Caco-2 (cell line): ENCODE measurements around the gene NUAK1. TPM values are rescaled to one million over a fixed set of nuclear protein-coding genes. Genes with fewer than 3 reads are reported as not detected.

Source experiments
- BruUV-seq: library from RNA; stranded (reverse); fragments of 400-500 nt; replicated peaks from 2 replicates; lab custom pipeline; 2021; lab: Mats Ljungman, UMichigan
- CTCF ChIA-PET: fragments of 300-600 bp; sonication (Branson Sonifier 250); formaldehyde crosslinking; loops from one replicate; lab custom pipeline; 2022; ENCODE audit warnings: antibody characterized with exemption; lab: Charles Lee
- POLR2A ChIA-PET: fragments of 300-600 bp; sonication (Branson Sonifier 250); formaldehyde crosslinking; loops from one replicate; lab custom pipeline; 2022; ENCODE audit warnings: antibody characterized with exemption; lab: Charles Lee
- DNase-seq, 2 experiments: peaks; one replicate each; pipeline versions ENCODE4 v3.0.0 to v3.0.0-alpha.2; 2020 to 2022
- H3K27me3 ChIP-seq: replicated peaks from 2 replicates; pipeline ENCODE4 v1.6.0; 2011; ENCODE audit warnings: low read length; ENCODE audit not compliant: control insufficient read depth, insufficient read depth
- H3K36me3 ChIP-seq: 2 replicates; pipeline ENCODE4 v1.5.1; 2011; ENCODE audit warnings: low read length; ENCODE audit not compliant: control insufficient read depth, insufficient read depth
- H3K4me1 ChIP-seq: fragments of 250-450 bp; sonication (Bioruptor Pico); 2 replicates; pipeline ENCODE4 v1.5.1; 2020; ENCODE audit warnings: mild to moderate bottlenecking
- H3K4me3 ChIP-seq: 2 replicates; pipeline ENCODE4 v1.5.1; 2011; ENCODE audit warnings: low read depth, mild to moderate bottlenecking, control low read depth, low read length
- H3K9me3 ChIP-seq: fragments of 250-450 bp; sonication (Bioruptor Pico); 2 replicates; pipeline ENCODE4 v1.5.1; 2020; ENCODE audit warnings: mild to moderate bottlenecking, moderate library complexity
- H3K27ac Mint-ChIP-seq: one replicate; pipeline ENCODE4 v1.8.0; 2022; ENCODE audit warnings: mixed read lengths; ENCODE audit not compliant: unreplicated experiment
- H3K27me3 Mint-ChIP-seq: one replicate; pipeline ENCODE4 v1.8.0; 2022; ENCODE audit warnings: mixed read lengths; ENCODE audit not compliant: insufficient read depth, unreplicated experiment
- H3K36me3 Mint-ChIP-seq: one replicate; pipeline ENCODE4 v1.8.0; 2022; ENCODE audit warnings: mild to moderate bottlenecking, mixed read lengths; ENCODE audit not compliant: insufficient read depth, unreplicated experiment
- H3K4me1 Mint-ChIP-seq: one replicate; pipeline ENCODE4 v1.8.0; 2022; ENCODE audit warnings: low read depth, mixed read lengths; ENCODE audit not compliant: unreplicated experiment
- H3K4me3 Mint-ChIP-seq: one replicate; pipeline ENCODE4 v1.8.0; 2022; ENCODE audit warnings: mild to moderate bottlenecking, moderate library complexity, mixed read lengths; ENCODE audit not compliant: unreplicated experiment
- H3K9me3 Mint-ChIP-seq: one replicate; pipeline ENCODE4 v1.8.0; 2022; ENCODE audit warnings: mixed read lengths; ENCODE audit not compliant: unreplicated experiment
- CTCF ChIP-seq, 2 experiments: fragments of 200-600 bp in 1 of 2; IDR thresholded peaks; 1 replicate in 1 of 2; 2 replicates in 1 of 2; pipeline versions ENCODE4 v1.5.1 to v1.8.0; 2011 to 2022; ENCODE audit warnings: antibody characterized with exemption in 1 of 2, control low read depth in 1 of 2, inconsistent platforms in 1 of 2, low read depth in 1 of 2, low read length in 1 of 2, mild to moderate bottlenecking in 1 of 2, moderate library complexity in 1 of 2; ENCODE audit not compliant: insufficient read depth in 1 of 2, severe bottlenecking in 1 of 2, unreplicated experiment in 1 of 2
- intact Hi-C: fragments of 100-400 bp; cut with micrococcal nuclease; formaldehyde crosslinking; loops from one replicate; pipeline ENCODE4 v1.10.0; 2022; ENCODE audit not compliant: unreplicated experiment
- total RNA-seq: library from RNA; stranded (reverse); gene quantifications from 2 replicates; pipeline ENCODE4 v1.2.3, GENCODE V29; 2022

NUAK1 gene
- total RNA-seq, 1 experiment from 2014 or later: 3.7 TPM

- POLR2A ChIA-PET: no interaction called here
- H3K4me1 Mint-ChIP-seq: peaks cover 25% of the 10 kb centered on the region
- no TSS peak for BruUV-seq
Observed at GRCh38 chr12:106098691-106099200, 40.0 kb downstream of the NUAK1 start.

GRCh38 chr12:106097011-106097410 is 41.7 kb downstream of the NUAK1 start:
- CTCF ChIA-PET: no interaction called here
- Mint-ChIP-seq H3K27ac (no peak overlapping the region), H3K27me3 (no peaks in the 10 kb centered on the region), H3K9me3 (no peaks in the 10 kb centered on the region), H3K4me3 (no peak overlapping the region), H3K36me3 (peaks cover 19% of the 10 kb centered on the region), H3K4me1 (peaks cover 25% of the 10 kb centered on the region)
- no peak overlapping the region for H3K4me3 ChIP-seq
- no peaks in the 10 kb centered on the region for H3K27me3 ChIP-seq
- POLR2A ChIA-PET: no interaction called here
- no peaks in the 10 kb centered on the region for H3K36me3 ChIP-seq
- peaks cover 24% of the 10 kb centered on the region for H3K4me1 ChIP-seq
- no peak for TF ChIP-seq CTCF (IDR thresholded peaks at IDR 0.05; ENCODE audit: insufficient read depth in 1 of 2, low read depth in 1 of 2, low read length in 1 of 2, severe bottlenecking in 1 of 2, unreplicated experiment in 1 of 2)
- DNase-seq: no peak
- intact Hi-C loops: no loop called here
- BruUV-seq: no TSS peak
- H3K9me3 ChIP-seq: no peaks in the 10 kb centered on the region

More at GRCh38 chr12:106098691-106099200, 40.0 kb downstream of the NUAK1 start:
- Histone ChIP-seq H3K4me3 (no peak overlapping the region), H3K27me3 (no peaks in the 10 kb centered on the region), H3K4me1 (peaks cover 24% of the 10 kb centered on the region), H3K9me3 (no peaks in the 10 kb centered on the region), H3K36me3 (no peaks in the 10 kb centered on the region)
- H3K9me3 Mint-ChIP-seq: no peaks in the 10 kb centered on the region
- TF ChIP-seq CTCF (IDR thresholded peaks at IDR 0.05; ENCODE audit: insufficient read depth in 1 of 2, low read depth in 1 of 2, low read length in 1 of 2, severe bottlenecking in 1 of 2, unreplicated experiment in 1 of 2): no peak
- intact Hi-C loops: loop anchor here (1.0 kb wide), 1 partner anchor 9 kb away; no protein-coding TSS in a partner anchor
- no peaks in the 10 kb centered on the region for H3K27me3 Mint-ChIP-seq
- peaks cover 13% of the 10 kb centered on the region for H3K36me3 Mint-ChIP-seq
- peak overlapping the region; percentile 30 for H3K4me3 Mint-ChIP-seq
- H3K27ac Mint-ChIP-seq: no peak overlapping the region
- CTCF ChIA-PET: no interaction called here
- peak in 1 of 2 experiments; percentile 34 for DNase-seq

GRCh38 chr12:106096376-106096775 is 42.4 kb downstream of the NUAK1 start:
- Mint-ChIP-seq H3K4me3 (no peak overlapping the region), H3K36me3 (peaks cover 16% of the 10 kb centered on the region), H3K9me3 (no peaks in the 10 kb centered on the region), H3K27ac (no peak overlapping the region), H3K4me1 (peaks cover 28% of the 10 kb centered on the region), H3K27me3 (no peaks in the 10 kb centered on the region)
- H3K27me3 ChIP-seq: no peaks in the 10 kb centered on the region
- POLR2A ChIA-PET: no interaction called here
- intact Hi-C loops: no loop called here
- peaks cover 24% of the 10 kb centered on the region for H3K4me1 ChIP-seq
- H3K9me3 ChIP-seq: no peaks in the 10 kb centered on the region
- no TSS peak for BruUV-seq
- no peaks in the 10 kb centered on the region for H3K36me3 ChIP-seq
- H3K4me3 ChIP-seq: no peak overlapping the region
- CTCF ChIA-PET: no interaction called here
- no peak for DNase-seq
- no peak for TF ChIP-seq CTCF (IDR thresholded peaks at IDR 0.05; ENCODE audit: insufficient read depth in 1 of 2, low read depth in 1 of 2, low read length in 1 of 2, severe bottlenecking in 1 of 2, unreplicated experiment in 1 of 2)
